CD8-positive, alpha-beta memory T cell (primary cell): ENCODE data around the gene NUP93. TPM values are rescaled to one million over a fixed set of nuclear protein-coding genes. Genes with fewer than 3 reads are reported as not detected.
"Not testable (repeated sequence)": the region's sequence is repeated elsewhere in the genome, so short reads cannot be mapped to it uniquely, and the experiment has no call there.

ENCODE experiments used
- CTCF ChIA-PET: fragments of 350-600 bp; sonication (Branson Sonifier 250); formaldehyde crosslinking; loops from one replicate; lab custom pipeline; 2021; ENCODE audit warnings: antibody characterized with exemption; lab: Charles Lee
- POLR2A ChIA-PET: fragments of 350-600 bp; sonication (Branson Sonifier 250); formaldehyde crosslinking; loops from one replicate; lab custom pipeline; 2021; ENCODE audit warnings: antibody characterized with exemption; lab: Charles Lee
- DNase-seq, 5 donors: peaks; one replicate each; pipeline versions ENCODE4 v3.0.0 to v3.0.0-alpha.2; 2020 to 2022; ENCODE audit warnings: mixed read lengths in 1 of 5
- H3K27ac ChIP-seq: one replicate; pipeline ENCODE4 v1.7.0; 2013; ENCODE audit warnings: low read depth, mild to moderate bottlenecking, low read length, moderate library complexity
- H3K27me3 ChIP-seq: 2 replicates; pipeline ENCODE4 v1.7.0; 2013; ENCODE audit warnings: low read length, mild to moderate bottlenecking; ENCODE audit not compliant: insufficient read depth, poor library complexity, severe bottlenecking
- H3K36me3 ChIP-seq: 2 replicates; pipeline ENCODE4 v1.7.0; 2013; ENCODE audit warnings: mild to moderate bottlenecking, low read length, moderate library complexity; ENCODE audit not compliant: insufficient read depth
- H3K4me1 ChIP-seq: 2 replicates; pipeline ENCODE4 v1.7.0; 2013; ENCODE audit warnings: mild to moderate bottlenecking, low read length, moderate library complexity; ENCODE audit not compliant: insufficient read depth
- H3K4me3 ChIP-seq: 2 replicates; pipeline ENCODE4 v1.7.0; 2013; ENCODE audit warnings: mild to moderate bottlenecking, low read length
- H3K9me3 ChIP-seq: 2 replicates; pipeline ENCODE4 v1.7.0; 2013; ENCODE audit warnings: mild to moderate bottlenecking, low read length
- H3K27ac Mint-ChIP-seq, 8 donors: one replicate each; pipeline ENCODE4 v1.8.0; 2020 to 2021; ENCODE audit warnings: mixed read lengths in 8 of 8, mild to moderate bottlenecking in 6 of 8, inconsistent platforms in 3 of 8, moderate library complexity in 3 of 8
- H3K27me3 Mint-ChIP-seq, 2 donors: one replicate each; pipeline ENCODE4 v1.8.0; 2020 to 2021; ENCODE audit warnings: mixed read lengths in 2 of 2, mild to moderate bottlenecking in 1 of 2, moderate library complexity in 1 of 2
- H3K36me3 Mint-ChIP-seq, 3 donors: one replicate each; pipeline ENCODE4 v1.8.0; 2020 to 2021; ENCODE audit warnings: mixed read lengths in 3 of 3, inconsistent platforms in 1 of 3, mild to moderate bottlenecking in 1 of 3
- H3K4me1 Mint-ChIP-seq, 3 donors: one replicate each; pipeline ENCODE4 v1.8.0; 2020 to 2021; ENCODE audit warnings: mixed read lengths in 3 of 3, inconsistent platforms in 1 of 3, mild to moderate bottlenecking in 1 of 3
- H3K4me3 Mint-ChIP-seq, 7 donors: one replicate each; pipeline ENCODE4 v1.8.0; 2020 to 2021; ENCODE audit warnings: mixed read lengths in 7 of 7, mild to moderate bottlenecking in 6 of 7, moderate library complexity in 4 of 7, inconsistent platforms in 2 of 7
- H3K9me3 Mint-ChIP-seq, 5 donors: one replicate each; pipeline ENCODE4 v1.8.0; 2020 to 2022; ENCODE audit warnings: mixed read lengths in 5 of 5, mild to moderate bottlenecking in 3 of 5, moderate library complexity in 2 of 5, inconsistent platforms in 1 of 5
- polyA plus RNA-seq: library from polyadenylated mRNA; unstranded; fragments of 300-500 nt; fragmentation: Illumina TruSeq; gene quantifications from one replicate; pipeline ENCODE4 v1.2.3, GENCODE V29; 2021
- total RNA-seq, 2 experiments: library from RNA; stranded (reverse); gene quantifications; one replicate each; pipeline ENCODE4 v1.2.3, GENCODE V29; 2021

The NUP93 gene
- total and polyA plus RNA-seq, 3 experiments from 2014 or later: 93.8 to 155 (median 153) TPM

GRCh38 chr16:56864960-56865359, 135.0 kb downstream of the NUP93 start, which contains the start of gene SLC12A3:
TSS of gene SLC12A3 (plus strand) at chr16:56865207. CDS start at chr16:56865236, 29 bp downstream.
- POLR2A ChIA-PET: no interaction called here

DNA sequence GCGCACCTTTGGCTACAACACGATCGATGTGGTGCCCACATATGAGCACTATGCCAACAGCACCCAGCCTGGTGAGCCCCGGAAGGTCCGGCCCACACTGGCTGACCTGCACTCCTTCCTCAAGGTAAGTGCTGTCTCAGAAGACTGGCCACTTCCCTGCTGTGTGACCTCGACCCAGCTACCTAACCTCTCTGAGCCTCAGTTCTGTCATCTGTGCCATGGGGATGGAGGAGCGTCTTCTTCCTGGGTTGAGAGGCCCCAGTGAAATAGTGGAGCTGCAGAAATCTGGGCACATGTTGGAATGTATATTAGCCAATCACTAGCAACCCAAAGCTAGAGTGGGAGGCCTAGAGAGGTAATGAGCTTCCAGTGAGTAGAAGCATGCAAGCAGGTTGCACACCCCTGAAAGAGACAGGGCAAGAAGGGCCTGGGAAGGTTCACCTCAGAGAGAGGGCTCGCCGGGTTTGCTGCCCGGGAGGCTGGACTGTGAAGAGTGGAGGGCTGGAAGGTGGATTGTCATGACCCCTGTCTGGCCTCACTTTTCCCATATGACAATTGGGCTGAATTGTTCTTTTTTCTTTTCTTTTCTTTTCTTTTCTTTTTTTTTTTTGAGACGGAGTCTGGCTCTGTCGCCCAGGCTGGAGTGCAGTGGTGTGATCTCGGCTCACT, 135.6 kb downstream of the NUP93 start:
- POLR2A ChIA-PET: interaction anchor here (0.5 to 0.7 kb wide), 2 partner anchors 37 to 64 kb away, joined by 3 to 4 read pairs; no protein-coding TSS in a partner anchor
- no peak overlapping the region for H3K27ac Mint-ChIP-seq
- H3K36me3 Mint-ChIP-seq: no peaks in the 10 kb centered on the region

More at GRCh38 chr16:56864960-56865359, 135.0 kb downstream of the NUP93 start, which contains the start of gene SLC12A3:
- Mint-ChIP-seq H3K4me3 (no peak within 1 kb of the TSS), H3K27ac (peak within 1 kb of the TSS in 3 of 8 donors; percentile 30 to 66 (median 52)), H3K27me3 (no peaks in the 10 kb centered on the region), H3K36me3 (no peaks in the 10 kb centered on the region), H3K9me3 (no peaks in the 10 kb centered on the region), H3K4me1 (peaks cover 42 to 50% (median 43%) of the 10 kb centered on the region in 3 donors)
- DNase-seq: no peak
- Histone ChIP-seq H3K27me3 (no peaks in the 10 kb centered on the region), H3K36me3 (no peaks in the 10 kb centered on the region), H3K4me3 (no peak within 1 kb of the TSS), H3K4me1 (peaks cover 35% of the 10 kb centered on the region), H3K9me3 (no peaks in the 10 kb centered on the region), H3K27ac (no peak within 1 kb of the TSS)
- CTCF ChIA-PET: no interaction called here

GRCh38 chr16:56866955-56867830, 137.3 kb downstream of the NUP93 start:
- no peaks in the 10 kb centered on the region for H3K27me3 Mint-ChIP-seq
- Histone ChIP-seq H3K27me3 (no peaks in the 10 kb centered on the region), H3K4me3 (no peak overlapping the region), H3K4me1 (peaks cover 14% of the 10 kb centered on the region), H3K36me3 (no peaks in the 10 kb centered on the region), H3K9me3 (no peaks in the 10 kb centered on the region), H3K27ac (no peak overlapping the region)
- ChIA-PET POLR2A (interaction anchor here (0.6 kb wide), 1 partner anchor 64 kb away, joined by 3 read pairs; no protein-coding TSS in a partner anchor), CTCF (interaction anchor here (0.6 to 4.5 kb wide), 18 partner anchors 7 to 306 kb away, joined by 3 to 27 read pairs (median 4); partner anchors contain the start of gene HERPUD1)
- peaks cover 20 to 28% (median 20%) of the 10 kb centered on the region in 3 donors for H3K4me1 Mint-ChIP-seq
- H3K9me3 Mint-ChIP-seq: no peaks in the 10 kb centered on the region
- H3K36me3 Mint-ChIP-seq: no peaks in the 10 kb centered on the region
- peak in 3 of 5 donors; percentile 26 to 55 (median 43) for DNase-seq
- H3K4me3 Mint-ChIP-seq: no peak overlapping the region
- H3K27ac Mint-ChIP-seq: peak overlapping the region in 2 of 8 donors; percentile 1 to 13

More for the DNA sequence above, 135.6 kb downstream of the NUP93 start:
- no peaks in the 10 kb centered on the region for H3K27me3 Mint-ChIP-seq
- CTCF ChIA-PET: interaction anchor here (2.3 to 4.5 kb wide), 3 partner anchors 9 to 92 kb away, joined by 8 to 27 read pairs (median 16); no protein-coding TSS in a partner anchor
- H3K27ac ChIP-seq: no peak overlapping the region
- no peak overlapping the region for H3K4me3 ChIP-seq
- H3K4me3 Mint-ChIP-seq: no peak overlapping the region
- no peak for DNase-seq
- H3K4me1 Mint-ChIP-seq: peaks cover 36 to 44% (median 37%) of the 10 kb centered on the region in 3 donors
- no peaks in the 10 kb centered on the region for H3K36me3 ChIP-seq
- H3K4me1 ChIP-seq: peaks cover 31% of the 10 kb centered on the region
- H3K9me3 Mint-ChIP-seq: no peaks in the 10 kb centered on the region
- no peaks in the 10 kb centered on the region for H3K27me3 ChIP-seq
- no peaks in the 10 kb centered on the region for H3K9me3 ChIP-seq

DNA sequence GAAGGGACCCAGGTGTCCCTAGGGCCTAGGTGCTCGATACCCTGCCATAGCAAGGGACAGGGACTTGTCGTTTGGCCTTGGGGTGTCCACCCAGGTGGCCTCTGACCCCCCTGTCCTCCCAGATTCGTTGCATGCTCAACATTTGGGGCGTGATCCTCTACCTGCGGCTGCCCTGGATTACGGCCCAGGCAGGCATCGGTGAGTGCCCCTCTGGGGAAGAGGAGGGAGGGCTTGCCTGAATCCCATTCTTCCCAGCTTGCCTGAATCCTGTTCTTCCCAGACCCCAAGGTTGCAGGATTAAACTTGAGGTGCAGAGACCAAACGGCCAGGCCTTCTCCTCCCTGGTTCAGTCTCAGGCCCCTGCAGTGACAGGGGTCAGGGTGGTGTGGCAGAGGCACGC, 138.2 kb downstream of the NUP93 start:
- Mint-ChIP-seq H3K36me3 (no peaks in the 10 kb centered on the region), H3K9me3 (no peaks in the 10 kb centered on the region), H3K4me1 (peaks cover 10 to 18% (median 11%) of the 10 kb centered on the region in 3 donors), H3K4me3 (no peak overlapping the region), H3K27ac (no peak overlapping the region), H3K27me3 (no peaks in the 10 kb centered on the region)
- no peak for DNase-seq
- Histone ChIP-seq H3K27ac (no peak overlapping the region), H3K4me3 (no peak overlapping the region), H3K4me1 (peaks cover 4% of the 10 kb centered on the region), H3K36me3 (no peaks in the 10 kb centered on the region), H3K9me3 (no peaks in the 10 kb centered on the region), H3K27me3 (no peaks in the 10 kb centered on the region)
- ChIA-PET POLR2A (interaction anchor here (0.6 kb wide), 1 partner anchor 69 kb away, joined by 3 read pairs; no protein-coding TSS in a partner anchor), CTCF (interaction anchor here (0.7 to 4.5 kb wide), 16 partner anchors 8 to 292 kb away, joined by 3 to 27 read pairs (median 4); partner anchors contain the start of genes CETP and HERPUD1)

- CTCF ChIA-PET: interaction anchor here (0.7 to 4.5 kb wide), 17 partner anchors 9 to 292 kb away, joined by 3 to 27 read pairs (median 3); partner anchors contain the start of genes CETP, HERPUD1 and MT2A
- H3K4me1 ChIP-seq, H3K4me3 ChIP-seq, H3K27me3 Mint-ChIP-seq, H3K36me3 ChIP-seq, H3K9me3 ChIP-seq, H3K27ac Mint-ChIP-seq, DNase-seq, POLR2A ChIA-PET, H3K4me3 Mint-ChIP-seq, H3K36me3 Mint-ChIP-seq, H3K9me3 Mint-ChIP-seq, H3K27ac ChIP-seq, H3K27me3 ChIP-seq: not testable (repeated sequence)
- peaks cover 5 to 12% (median 7%) of the 10 kb centered on the region in 3 donors for H3K4me1 Mint-ChIP-seq
These were observed 138.8 kb downstream of the NUP93 start for GRCh38 chr16:56868766-56869165.

DNA sequence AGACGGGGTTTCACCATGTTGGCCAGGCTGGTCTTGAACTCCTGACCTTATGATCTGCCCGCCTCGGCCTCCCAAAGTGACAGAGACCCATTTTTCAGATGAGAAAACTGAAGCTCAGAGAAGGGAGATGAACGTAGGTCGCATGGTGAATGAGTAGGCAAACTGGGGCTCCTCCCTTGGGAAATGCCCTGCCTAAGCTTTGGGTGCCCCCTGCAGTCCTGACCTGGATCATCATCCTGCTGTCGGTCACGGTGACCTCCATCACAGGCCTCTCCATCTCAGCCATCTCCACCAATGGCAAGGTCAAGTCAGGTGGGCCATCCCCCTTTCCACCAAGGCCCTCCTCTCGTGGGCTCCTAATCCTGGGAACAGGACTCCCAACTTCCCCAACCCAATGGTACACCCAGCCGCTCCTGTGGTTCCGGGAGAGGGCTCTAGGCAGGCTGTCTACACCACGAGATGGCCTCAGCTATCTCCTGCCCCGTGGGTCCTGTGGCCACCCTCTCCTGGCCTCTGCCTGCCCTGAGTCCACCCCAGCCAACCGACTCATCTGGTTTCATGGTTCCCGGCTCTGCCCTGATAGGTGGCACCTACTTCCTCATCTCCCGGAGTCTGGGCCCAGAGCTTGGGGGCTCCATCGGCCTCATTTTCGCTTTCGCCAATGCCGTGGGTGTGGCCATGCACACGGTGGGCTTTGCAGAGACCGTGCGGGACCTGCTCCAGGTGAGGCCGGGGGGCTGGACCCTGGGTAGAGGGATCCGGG, 139.8 kb downstream of the NUP93 start:
- Histone ChIP-seq H3K36me3 (no peaks in the 10 kb centered on the region), H3K27me3 (no peaks in the 10 kb centered on the region), H3K27ac (no peak overlapping the region), H3K9me3 (no peaks in the 10 kb centered on the region), H3K4me1 (no peaks in the 10 kb centered on the region), H3K4me3 (no peak overlapping the region)
- POLR2A ChIA-PET: no interaction called here
- DNase-seq: peak in 1 of 5 donors; percentile 63
- Mint-ChIP-seq H3K27me3 (no peaks in the 10 kb centered on the region), H3K36me3 (no peaks in the 10 kb centered on the region), H3K4me1 (peaks cover 4 to 9% (median 5%) of the 10 kb centered on the region in 3 donors), H3K27ac (peak overlapping the region in 1 of 8 donors; percentile 79), H3K9me3 (no peaks in the 10 kb centered on the region), H3K4me3 (no peak overlapping the region)
- CTCF ChIA-PET: interaction anchor here (0.7 to 4.5 kb wide), 13 partner anchors 10 to 293 kb away, joined by 3 to 27 read pairs (median 3); partner anchors contain the start of genes HERPUD1 and MT2A

DNA sequence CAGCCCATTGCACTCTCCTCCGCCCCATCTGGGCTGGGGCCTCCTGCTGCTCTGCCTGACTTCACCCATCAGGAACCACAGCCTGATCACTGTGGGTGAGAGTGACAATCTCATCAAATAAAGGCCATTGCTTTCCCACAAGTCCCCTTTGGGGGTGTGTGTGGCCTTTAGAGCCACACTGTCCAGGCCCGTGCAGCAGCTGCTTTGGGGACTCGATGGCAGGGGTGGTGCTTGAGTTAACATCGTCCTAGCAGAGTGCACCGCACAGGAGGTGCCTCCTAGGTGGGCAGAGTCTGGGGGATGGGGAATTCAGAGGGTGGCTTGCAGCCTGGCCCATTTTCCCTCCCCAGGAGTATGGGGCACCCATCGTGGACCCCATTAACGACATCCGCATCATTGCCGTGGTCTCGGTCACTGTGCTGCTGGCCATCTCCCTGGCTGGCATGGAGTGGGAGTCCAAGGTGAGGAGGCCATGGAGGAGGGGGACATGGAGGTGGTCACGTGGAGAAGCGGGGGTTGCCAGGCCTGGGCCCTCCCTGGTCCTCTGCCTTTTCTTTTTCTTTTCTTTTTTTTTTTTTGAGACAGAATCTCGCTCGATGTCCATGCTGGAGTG, 140.5 kb downstream of the NUP93 start:
- POLR2A ChIA-PET: no interaction called here
- no peaks in the 10 kb centered on the region for H3K9me3 ChIP-seq
- CTCF ChIA-PET: interaction anchor here (1.2 to 3.8 kb wide), 4 partner anchors 11 to 294 kb away, joined by 3 to 19 read pairs (median 12); no protein-coding TSS in a partner anchor
- Mint-ChIP-seq H3K27me3 (no peaks in the 10 kb centered on the region), H3K36me3 (no peaks in the 10 kb centered on the region), H3K27ac (peak overlapping the region in 1 of 8 donors; percentile 71), H3K4me1 (peaks cover 4 to 7% (median 5%) of the 10 kb centered on the region in 3 donors), H3K9me3 (no peaks in the 10 kb centered on the region), H3K4me3 (no peak overlapping the region)
- H3K36me3 ChIP-seq: no peaks in the 10 kb centered on the region
- no peak overlapping the region for H3K4me3 ChIP-seq
- no peak overlapping the region for H3K27ac ChIP-seq
- no peaks in the 10 kb centered on the region for H3K27me3 ChIP-seq
- DNase-seq: no peak
- no peaks in the 10 kb centered on the region for H3K4me1 ChIP-seq
